SU-DHL-6 (cell line): ENCODE results near the gene MTIF2.
"Not testable (repeated sequence)": the region's sequence is repeated elsewhere in the genome, so short reads cannot be mapped to it uniquely, and the experiment has no call there.

Experiments
- CTCF ChIP-seq: fragments of 200-600 bp; sonication (generic); IDR thresholded peaks from one replicate; pipeline ENCODE4 v1.5.1; 2017; ENCODE audit warnings: antibody characterized with exemption, mild to moderate bottlenecking, low read length, moderate library complexity; ENCODE audit not compliant: insufficient read depth, poor library complexity, severe bottlenecking
- EZH2phosphoT487 ChIP-seq: fragments of 200-600 bp; sonication (generic), shearing (Covaris generic); conservative IDR thresholded peaks from 2 replicates; pipeline ENCODE4 v1.6.1; 2018; ENCODE audit warnings: mild to moderate bottlenecking, antibody characterized with exemption, low read length, moderate library complexity, mixed read lengths

DNA sequence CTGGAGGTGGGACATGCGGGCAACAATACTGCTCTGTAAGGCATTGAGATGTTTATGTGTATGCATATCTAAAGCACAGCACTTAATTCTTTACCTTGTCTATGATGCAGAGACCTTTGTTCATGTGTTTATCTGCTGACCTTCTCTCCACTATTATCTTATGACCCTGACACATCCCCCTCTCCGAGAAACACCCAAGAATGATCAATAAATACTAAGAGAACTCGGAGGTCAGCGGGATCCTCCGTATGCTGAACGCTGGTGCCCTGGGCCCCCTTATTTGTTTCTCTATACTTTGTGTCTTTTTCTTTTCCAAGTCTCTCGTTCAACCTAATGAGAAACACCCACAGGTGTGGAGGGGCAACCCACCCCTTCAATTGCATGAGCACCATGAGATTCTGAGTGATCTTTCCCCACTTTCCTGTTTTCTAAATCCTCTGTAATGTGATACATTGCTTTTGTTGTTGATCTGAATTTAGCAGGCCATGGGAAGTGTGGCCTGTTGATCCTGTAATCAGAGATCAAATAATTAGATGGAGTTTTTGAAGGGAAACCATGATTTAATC, 10.9 kb upstream of the MTIF2 start:
- not testable (repeated sequence) for TF ChIP-seq CTCF, EZH2phosphoT487
